Measurements from ENCODE around the gene ETV3L.

GRCh38 chr1:157136133-157136532 lies 36.5 kb upstream of the ETV3L start:
- TF ChIP-seq BRCA1 (IDR thresholded peaks at IDR 0.05; ENCODE audit: low read depth, low read length) (no peak), CHD1 (IDR thresholded peaks at IDR 0.05; ENCODE audit: low read depth, low read length) (no peak), SIRT6 (IDR thresholded peaks at IDR 0.05; ENCODE audit: low read length) (no peak), EZH2 (IDR thresholded peaks at IDR 0.05; ENCODE audit: low read depth, low read length, severe bottlenecking) (no peak), CTCF (IDR thresholded peaks at IDR 0.05; ENCODE audit: control extremely low read depth in 1 of 3, insufficient read depth in 1 of 3, low read depth in 1 of 3, low read length in 3 of 3) (peak in 2 of 3 experiments; percentile 16 to 41; a peak in 3 of 4 replicates), RAD21 (IDR thresholded peaks at IDR 0.05 in 1 of 2, conservative IDR thresholded peaks at IDR 0.05 in 1 of 2; ENCODE audit: low read depth in 2 of 2, low read length in 2 of 2) (peak; percentile 15 to 39; a peak in 3 of 4 replicates)
